GM19351 (cell line): ENCODE measurements around the gene CLEC18C.
"Not testable (repeated sequence)": the region's sequence is repeated elsewhere in the genome, so short reads cannot be mapped to it uniquely, and the experiment has no call there.

Experiments used
- ATAC-seq: cut with Tn5 transposase; IDR thresholded peaks from one replicate; pipeline ENCODE4 v1.9.1; 2021; ENCODE audit warnings: mild to moderate bottlenecking, moderate library complexity; ENCODE audit not compliant: unreplicated experiment

CLEC18C gene

GRCh38 chr16:70204668-70205405, 31.2 kb downstream of the CLEC18C start:
- ATAC-seq, result not testable (repeated sequence)

GRCh38 chr16:70206382-70206781, 32.8 kb downstream of the CLEC18C start:
- not testable (repeated sequence) for ATAC-seq

- not testable (repeated sequence) for ATAC-seq
Measured at GRCh38 chr16:70218586-70218985, 45.0 kb downstream of the CLEC18C start.

- ATAC-seq, result not testable (repeated sequence)
Measured at GRCh38 chr16:70222574-70222973, 49.0 kb downstream of the CLEC18C start.

- not testable (repeated sequence) for ATAC-seq
Measured at GRCh38 chr16:70223216-70223615, 49.6 kb downstream of the CLEC18C start.

GRCh38 chr16:70223971-70224513, 50.5 kb downstream of the CLEC18C start:
- ATAC-seq, result not testable (repeated sequence)

GRCh38 chr16:70224645-70225044, 51.1 kb downstream of the CLEC18C start:
- ATAC-seq, result not testable (repeated sequence)

GRCh38 chr16:70225430-70225829, 51.8 kb downstream of the CLEC18C start:
- not testable (repeated sequence) for ATAC-seq

- ATAC-seq, result not testable (repeated sequence)
Measured at GRCh38 chr16:70226024-70226423, 52.4 kb downstream of the CLEC18C start.

GRCh38 chr16:70231831-70232230, 58.2 kb downstream of the CLEC18C start:
- not testable (repeated sequence) for ATAC-seq
